ENCODE data around the gene ZNF689.
A peak's percentile ranks its signal among the peaks of the same experiment; 100 is the strongest.

Gene ZNF689

DNA sequence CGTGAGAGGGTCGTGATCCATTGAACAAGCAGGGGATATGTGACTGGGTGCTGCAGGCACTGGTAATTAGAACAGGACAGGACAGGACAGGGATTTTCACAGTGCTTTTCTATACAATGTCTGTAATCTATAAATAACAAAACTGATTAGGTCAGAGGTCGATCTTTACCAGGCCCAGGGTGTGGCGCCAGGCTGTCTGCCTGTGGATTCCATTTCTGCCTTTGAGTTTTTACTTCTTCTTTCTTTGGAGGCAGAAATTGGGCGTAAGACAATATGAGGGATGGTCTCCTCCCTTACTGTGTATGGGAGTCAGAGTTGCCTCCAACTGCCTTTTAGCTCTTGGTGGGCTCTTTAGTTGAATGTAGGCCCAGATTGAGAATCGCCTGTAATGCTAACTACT lies 50.5 kb downstream of the ZNF689 start:
- no peak for DNase-seq

DNA sequence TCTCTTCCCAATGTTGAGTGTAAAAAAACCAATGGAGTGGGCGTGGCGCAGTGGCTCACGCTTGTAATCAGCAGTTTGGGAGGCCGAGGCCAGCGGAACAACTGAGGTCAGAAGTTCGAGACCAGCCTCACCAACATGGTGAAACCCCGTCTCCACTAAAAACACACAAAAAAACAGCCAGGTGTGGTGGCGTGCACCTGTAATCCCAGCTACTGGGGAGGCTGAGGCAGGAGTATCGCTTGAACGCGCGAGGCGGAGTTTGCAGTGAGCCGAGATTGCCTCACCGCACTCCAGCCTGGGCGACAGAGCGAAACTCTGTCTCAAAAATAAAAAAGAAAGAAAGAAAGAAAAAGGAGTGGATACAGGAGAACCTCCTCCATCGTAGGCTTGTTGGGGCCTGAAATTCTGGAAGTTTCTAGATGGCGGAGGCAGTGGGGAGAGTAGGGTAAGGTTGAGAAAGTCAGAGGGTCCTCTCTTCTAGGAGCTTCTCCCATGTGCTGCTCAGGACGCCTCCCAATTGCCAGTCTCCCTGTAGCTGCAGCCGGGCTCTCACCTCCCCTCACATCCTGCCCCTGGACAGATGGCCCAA lies 51.3 kb downstream of the ZNF689 start:
- no peak for DNase-seq

DNA sequence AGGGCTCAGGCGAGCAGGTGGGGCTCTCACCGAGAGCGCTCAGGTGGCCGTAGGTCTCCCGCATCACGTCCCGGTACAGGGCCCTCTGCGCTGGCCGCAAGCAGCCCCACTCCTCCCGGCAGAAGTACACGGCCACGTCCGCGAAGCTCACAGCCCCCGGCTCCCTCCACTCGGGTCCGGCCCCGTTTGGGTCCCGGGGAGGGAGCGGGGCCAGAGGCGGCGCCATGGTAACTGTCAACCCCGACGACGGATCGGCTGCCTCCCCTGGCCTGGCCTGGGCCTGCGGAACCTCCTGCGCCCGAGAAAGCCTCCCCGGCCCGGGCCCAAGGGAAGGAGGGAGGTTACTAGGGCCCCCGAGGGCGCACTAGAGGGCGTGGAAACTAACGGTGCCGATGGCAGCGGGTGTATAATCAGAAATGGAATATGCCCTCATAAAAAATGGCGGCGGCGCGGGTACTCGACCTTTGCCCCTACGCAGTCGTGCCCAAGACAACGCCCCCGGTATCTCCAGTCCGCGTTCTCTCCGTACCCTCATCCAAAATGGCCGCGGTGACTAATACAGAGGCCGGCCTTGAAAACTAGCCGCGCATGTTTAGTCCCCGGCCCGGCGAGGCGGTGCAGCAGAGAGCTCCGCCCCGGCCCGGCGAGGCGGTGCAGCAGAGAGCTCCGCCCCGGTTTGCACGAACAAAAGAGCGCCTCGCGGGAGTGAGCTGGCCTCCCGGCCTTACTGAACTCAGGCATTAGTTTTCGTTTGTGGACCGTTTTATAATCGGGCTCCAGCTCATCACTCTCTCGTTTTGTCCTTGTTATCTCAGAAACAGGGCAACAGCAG lies 52.0 kb downstream of the ZNF689 start, which contains the start of gene ZNF764:
Gene ZNF764 (minus strand): TSS at position 418 of the 832 bp plus-strand sequence. CDS start 192 bp downstream, at position 226.
- peak; percentile 97 for DNase-seq

DNA sequence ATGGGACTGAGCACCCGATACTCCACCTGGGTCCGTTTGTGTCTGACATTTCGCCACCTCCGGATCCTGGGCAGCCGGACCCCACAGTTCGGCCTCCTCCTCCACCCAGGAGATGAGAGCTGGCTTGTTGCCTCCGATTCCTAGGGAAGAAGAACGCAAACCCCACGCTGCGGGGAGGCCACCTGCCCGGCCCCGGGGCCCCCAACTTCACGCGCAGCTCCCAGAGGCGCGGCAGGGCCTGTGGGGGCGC lies 52.6 kb downstream of the ZNF689 start:
- DNase-seq: no peak

DNA sequence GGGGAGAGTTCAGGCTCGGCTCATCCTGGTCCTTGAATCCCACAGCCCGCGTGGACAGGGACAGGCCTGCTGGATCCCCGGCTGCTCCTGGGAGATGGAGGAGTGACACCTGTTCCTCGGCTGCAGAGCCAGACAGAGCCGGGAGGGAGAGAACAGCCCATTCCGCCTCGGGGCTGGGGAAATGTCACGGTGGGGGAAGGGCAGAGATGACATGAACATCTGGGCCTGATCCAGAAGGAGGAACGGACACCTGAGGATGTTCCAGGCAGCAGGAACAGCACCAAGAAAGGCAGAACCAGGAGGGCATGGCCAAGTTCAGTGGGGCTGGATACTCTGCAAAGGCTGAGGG lies 54.1 kb downstream of the ZNF689 start:
- no peak for DNase-seq

DNA sequence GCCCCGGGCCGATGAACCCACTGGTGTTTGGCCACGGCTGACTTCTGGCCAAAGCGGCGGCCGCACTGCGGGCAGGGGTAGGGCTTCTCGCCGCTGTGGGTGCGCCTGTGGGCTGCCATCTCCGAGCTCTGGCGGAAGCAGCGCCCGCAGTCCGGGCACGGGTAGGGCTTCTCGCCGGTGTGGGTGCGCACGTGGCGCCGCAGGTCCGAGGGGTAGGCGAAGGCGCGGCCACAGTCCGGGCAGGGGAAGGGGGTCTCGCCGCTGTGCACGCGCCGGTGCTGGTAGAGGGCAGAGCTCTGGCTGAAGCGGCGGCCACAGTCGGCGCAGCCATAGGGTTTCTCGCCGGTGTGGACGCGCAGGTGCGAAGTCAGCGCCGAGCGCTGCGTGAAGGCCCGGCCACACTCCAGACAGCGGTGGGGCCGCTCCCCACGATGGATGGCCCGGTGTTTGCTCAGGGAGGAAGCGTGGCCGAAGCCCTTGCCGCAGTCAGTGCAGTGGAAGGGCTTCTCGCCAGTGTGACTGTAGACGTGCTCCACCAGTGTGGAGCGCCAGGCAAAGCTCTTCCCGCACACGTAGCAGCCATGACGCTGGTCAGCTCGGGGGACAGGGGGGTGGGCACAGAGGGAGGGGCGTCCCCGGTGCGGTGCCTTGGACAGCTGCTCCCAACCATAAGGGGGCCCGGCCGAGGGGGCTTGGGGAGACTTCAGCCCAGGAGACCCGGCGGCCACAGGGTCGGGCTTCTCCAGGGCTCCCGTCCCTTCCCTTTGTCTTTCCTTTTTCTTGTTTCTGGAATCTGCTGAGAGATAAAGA lies 54.7 kb downstream of the ZNF689 start:
- DNase-seq: no peak

DNA sequence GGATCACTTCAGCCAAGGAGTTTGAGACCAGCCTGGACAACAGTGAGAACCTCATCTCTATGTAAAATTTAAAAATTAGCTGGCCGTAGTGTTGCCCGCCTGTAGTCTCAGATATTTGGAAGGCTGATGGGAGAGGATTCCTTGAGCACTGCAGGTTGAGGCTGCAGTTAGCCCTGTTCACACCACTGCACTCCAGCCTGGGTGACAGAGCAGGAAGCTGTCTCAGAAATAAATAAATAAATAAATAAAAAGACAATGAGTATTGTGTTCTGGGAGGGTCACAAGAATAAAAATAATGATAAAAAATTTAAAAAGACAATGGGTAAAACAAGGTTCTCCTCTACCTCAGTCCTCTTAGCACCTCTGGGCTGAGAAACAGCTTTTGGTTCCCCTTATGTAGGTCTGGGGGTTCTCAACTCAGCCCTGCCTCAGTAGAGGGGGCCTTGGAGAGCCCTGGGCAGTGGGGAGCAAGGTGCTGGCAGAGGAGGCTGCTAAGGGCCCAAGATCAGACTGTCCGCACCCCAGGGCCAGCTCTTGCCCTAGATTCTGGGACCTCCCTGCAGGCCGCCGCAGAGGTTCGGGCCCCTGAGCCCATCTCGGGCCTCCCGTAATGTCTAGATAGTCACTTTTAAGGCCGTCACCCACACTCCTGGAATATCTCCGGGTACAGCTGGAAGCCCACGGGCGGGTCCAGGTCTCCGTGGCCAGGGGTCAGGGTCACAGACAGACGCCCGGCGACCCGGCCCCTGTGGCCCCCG lies 55.5 kb downstream of the ZNF689 start:
- DNase-seq: no peak

DNA sequence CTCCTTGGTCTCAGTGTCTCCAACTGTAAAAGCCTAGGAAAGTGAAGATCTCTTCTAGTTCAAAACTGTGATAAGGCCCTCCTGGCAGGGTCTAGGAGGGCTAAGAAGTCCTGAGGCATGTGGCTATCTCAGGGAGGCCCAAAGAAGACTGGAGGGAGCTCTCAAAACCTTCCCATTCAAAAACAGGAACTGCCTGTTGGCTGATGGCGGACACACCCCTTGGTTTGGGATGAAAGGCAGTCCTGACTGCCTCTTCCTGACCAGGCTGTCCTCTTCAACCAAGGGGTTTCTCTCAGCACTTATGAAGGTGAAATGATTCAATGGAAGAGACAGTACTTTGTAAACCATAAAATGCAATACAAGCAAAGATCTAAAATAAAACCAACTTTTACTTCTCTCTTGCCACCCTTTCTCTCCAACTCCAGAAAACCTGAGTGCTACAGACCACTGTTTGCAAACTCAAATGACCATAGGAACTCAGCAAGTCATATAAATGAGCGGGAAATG lies 56.7 kb downstream of the ZNF689 start:
- DNase-seq: no peak

DNA sequence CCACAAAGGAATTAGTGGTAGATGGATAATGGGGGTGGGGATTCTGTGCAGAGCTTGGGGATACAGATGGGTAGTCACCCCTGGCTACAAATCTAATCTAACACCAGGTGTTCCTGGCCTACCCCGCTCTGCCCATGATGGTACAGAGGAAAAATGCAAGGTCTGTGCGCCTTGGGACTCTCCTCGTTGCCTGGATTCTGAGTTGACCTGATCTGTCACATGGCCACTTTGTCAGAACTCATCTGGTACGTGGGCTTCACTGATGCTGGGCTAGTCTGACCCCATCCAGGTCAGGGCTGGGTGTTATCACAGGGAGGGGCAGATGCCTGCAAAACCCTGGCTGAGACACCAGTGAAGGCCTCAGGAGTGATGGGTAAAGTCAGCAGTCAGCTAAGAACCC lies 57.2 kb downstream of the ZNF689 start:
- DNase-seq: no peak
